ENCODE results near the gene GTPBP3. TPM values are rescaled to one million over a fixed set of nuclear protein-coding genes. Genes with fewer than 3 reads are reported as not detected.

Gene GTPBP3
- total and polyA plus RNA-seq, 2 of the 8 experiments (the other 6 are each of a cell fraction or from before 2014, with no cell fraction given) = 30.4 to 56.0 TPM

DNA sequence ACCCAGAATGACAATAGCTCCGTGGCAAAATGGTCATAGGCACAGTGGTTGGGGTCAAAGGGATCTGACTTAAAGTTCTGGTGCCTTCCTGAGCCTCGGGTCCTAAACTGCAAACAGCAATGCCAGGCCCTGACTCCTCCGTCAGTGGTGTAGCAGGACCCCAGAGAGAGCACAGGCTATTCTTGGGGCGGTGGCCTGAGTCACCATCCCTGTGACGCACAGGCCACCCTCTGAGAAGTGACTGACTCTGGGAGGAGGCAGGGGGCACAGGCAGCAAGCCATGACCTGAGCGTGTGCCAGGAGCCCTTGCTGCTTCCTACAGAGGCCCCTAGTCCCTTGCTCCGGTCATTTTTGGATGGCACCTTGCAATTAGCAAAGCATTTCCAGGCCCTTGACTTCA lies 21.0 kb downstream of the GTPBP3 start:
- DNase-seq (ENCODE audit: low read depth in 1 of 2, low spot score in 2 of 2) = no peak
- Histone ChIP-seq H3K9ac (replicated peaks in 1 of 4; ENCODE audit: extremely low read depth in 1 of 4, low read depth in 3 of 4, low read length in 3 of 4) (no peak overlapping the region), H4K20me1 (replicated peaks in 1 of 2; ENCODE audit: control insufficient read depth in 1 of 2, insufficient read depth in 2 of 2, low read length in 2 of 2) (no peaks in the 10 kb centered on the region), H3K23me2 (ENCODE audit: low read depth, low read length) (peaks cover 2% of the 10 kb centered on the region; the same call in 1 of the 2 replicates), H2BK20ac (ENCODE audit: low read length) (no peak overlapping the region), H3K27ac (ENCODE audit: low read depth, low read length) (no peak overlapping the region), H2BK15ac (ENCODE audit: low read length) (no peak overlapping the region), H2BK5ac (ENCODE audit: low read depth, low read length) (no peak overlapping the region), H2AK5ac (ENCODE audit: low read depth, low read length) (0 out of 2 replicates have a peak overlapping the region, but pooled peaks have one; percentile 75), H3K56ac (replicated peaks; ENCODE audit: insufficient read length, low read depth, low read length) (no peak overlapping the region), H3K14ac (ENCODE audit: insufficient read length) (no peak overlapping the region), H3K36me3 (ENCODE audit: control insufficient read depth in 2 of 4, insufficient read depth in 4 of 4, low read length in 3 of 4) (no peaks in the 10 kb centered on the region), H3K18ac (ENCODE audit: extremely low read depth, low read length) (no peak overlapping the region), H3K79me2 (ENCODE audit: control insufficient read depth in 1 of 2, insufficient read depth in 2 of 2, low read length in 2 of 2) (no peaks in the 10 kb centered on the region), H4K91ac (replicated peaks; ENCODE audit: insufficient read length, low read length) (no peak overlapping the region), H3K27me3 (replicated peaks in 1 of 4; ENCODE audit: control insufficient read depth in 3 of 4, extremely low read depth in 1 of 4, insufficient read depth in 3 of 4, low read length in 3 of 4) (no peaks in the 10 kb centered on the region), H2AFZ (ENCODE audit: low read length) (no peak overlapping the region), H3K4me3 (ENCODE audit: extremely low read depth in 1 of 4, insufficient read depth in 2 of 4, low read depth in 3 of 4, low read length in 4 of 4) (no peak overlapping the region), H4K5ac (ENCODE audit: insufficient read length, low read depth, low read length) (no peak overlapping the region), H3K9me3 (ENCODE audit: insufficient read depth in 2 of 2, low read depth in 1 of 2, low read length in 1 of 2) (no peaks in the 10 kb centered on the region), H3K4me1 (replicated peaks in 1 of 4; ENCODE audit: control insufficient read depth in 3 of 4, insufficient read depth in 4 of 4, low read length in 3 of 4) (no peaks in the 10 kb centered on the region), H2BK120ac (replicated peaks; ENCODE audit: low read depth, low read length) (no peak overlapping the region), H3K79me1 (ENCODE audit: low read depth, low read length) (no peaks in the 10 kb centered on the region), H4K8ac (ENCODE audit: extremely low read depth, insufficient read depth, low read length) (peak overlapping the region; percentile 85; the same call in 1 of the 2 replicates), H3K4ac (replicated peaks; ENCODE audit: insufficient read length, low read depth, low read length) (peak overlapping the region; percentile 14), H3K23ac (ENCODE audit: insufficient read length) (no peak overlapping the region), H3K4me2 (ENCODE audit: insufficient read depth in 1 of 2, low read depth in 2 of 2, low read length in 2 of 2) (no peak overlapping the region), H2BK12ac (ENCODE audit: low read depth, low read length) (0 out of 2 replicates have a peak overlapping the region, but pooled peaks have one; percentile 27)
- no peak for FAIRE-seq
- ChIA-PET POLR2A (ENCODE audit: partially characterized antibody) (interaction anchor here (1.5 kb wide), 1 partner anchor 61 kb away, joined by 3 read pairs; the partner anchor contains the start of gene MVB12A), CTCF (ENCODE audit: partially characterized antibody) (interaction anchor here (0.7 to 5.9 kb wide), 3 partner anchors 9 to 15 kb away, joined by 3 to 30 read pairs (median 3); no protein-coding TSS in a partner anchor)
- 83% methylated on average over 7 of the region's 7 CpGs; no CpG with 5 or more reads in 1 of the 2 experiments for WGBS, 2 experiments (ENCODE audit: extremely low coverage in 1 of 2, insufficient coverage in 1 of 2, insufficient read length in 1 of 2, insufficient replicate concordance in 2 of 2, low coverage in 1 of 2, low lambda C conversion rate in 2 of 2, missing lambda C conversion rate in 1 of 2)
- TF ChIP-seq POU5F1 (IDR thresholded peaks at IDR 0.05; ENCODE audit: low read depth, low read length) (no peak), ATF3 (IDR thresholded peaks at IDR 0.05; ENCODE audit: insufficient read depth, low read depth, low read length) (no peak), RFX5 (IDR thresholded peaks at IDR 0.05; ENCODE audit: borderline replicate concordance, low read depth, low read length) (no peak), GTF2F1 (IDR thresholded peaks at IDR 0.05; ENCODE audit: borderline replicate concordance, low read depth, low read length) (no peak), TCF12 (IDR thresholded peaks at IDR 0.05; ENCODE audit: low read depth, low read length) (no peak), SP1 (IDR thresholded peaks at IDR 0.05; ENCODE audit: low read depth, low read length) (no peak), SP4 (IDR thresholded peaks at IDR 0.05; ENCODE audit: low read length) (no peak), JUN (IDR thresholded peaks at IDR 0.05; ENCODE audit: low read depth, low read length) (no peak), CEBPB (IDR thresholded peaks at IDR 0.05; ENCODE audit: low read depth, low read length) (no peak), CTBP2 (IDR thresholded peaks at IDR 0.05; ENCODE audit: borderline replicate concordance, insufficient read depth, insufficient read length, low read length) (no peak), SAP30 (IDR thresholded peaks at IDR 0.05; ENCODE audit: insufficient read depth, insufficient replicate concordance, low read length) (no peak), NANOG (IDR thresholded peaks at IDR 0.05; ENCODE audit: insufficient read depth, low read depth, low read length, poor library complexity, severe bottlenecking) (no peak), POLR2AphosphoS5 (IDR thresholded peaks at IDR 0.05; ENCODE audit: low read depth, low read length) (no peak), TAF1 (IDR thresholded peaks at IDR 0.05; ENCODE audit: low read depth, low read length) (no peak)
